PC-3 (cell line): ENCODE data around the gene MAP3K7CL.
A peak's percentile ranks its signal among the peaks of the same experiment; 100 is the strongest.

ENCODE experiments used
- EZH2phosphoT487 ChIP-seq: fragments of 300-600 bp; sonication (generic); IDR thresholded peaks from 2 replicates; pipeline ENCODE4 v1.6.1; 2018; ENCODE audit warnings: mild to moderate bottlenecking, antibody characterized with exemption, low read length, borderline replicate concordance
- TF ChIP-seq, protein P1 (sequence below): fragments of 300-600 bp; sonication (generic); conservative IDR thresholded peaks from 2 replicates; pipeline ENCODE4 v1.5.1; 2017; ENCODE audit warnings: antibody characterized with exemption, low read depth, mild to moderate bottlenecking, low read length

DNA sequence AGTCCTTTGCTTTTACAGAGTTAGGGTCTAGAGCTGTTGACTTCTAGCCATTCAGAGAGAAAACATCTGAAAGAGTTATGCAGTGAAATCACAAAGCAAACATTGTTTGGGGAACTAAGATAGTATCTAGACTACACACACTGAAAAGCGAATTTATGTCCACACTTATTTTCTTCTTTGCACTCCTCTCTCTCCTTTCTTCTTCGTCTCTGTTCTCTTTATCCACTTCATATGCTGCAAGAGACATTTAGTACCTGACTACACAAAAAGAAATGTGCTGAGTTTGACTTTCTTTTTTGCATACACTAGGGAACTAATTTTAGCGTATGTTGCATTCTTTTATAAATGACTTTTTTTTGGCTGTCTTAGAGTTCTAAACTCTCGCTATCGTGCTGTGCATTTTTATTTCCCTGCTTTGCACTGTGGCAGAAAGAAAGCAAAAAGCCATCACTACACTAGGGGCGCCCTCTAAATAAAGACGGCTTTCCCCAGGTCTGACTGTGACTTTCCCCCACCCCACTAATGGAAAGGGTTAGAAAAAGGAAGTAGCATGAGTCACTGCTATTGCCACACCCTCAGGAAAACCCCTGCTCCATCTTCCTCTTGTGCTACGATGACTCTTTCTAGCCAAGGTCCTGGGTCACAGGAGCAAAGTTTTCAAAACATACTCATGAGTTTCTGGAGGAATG is 65.7 kb downstream of the MAP3K7CL start:
- no peak for TF ChIP-seq EZH2phosphoT487
- TF ChIP-seq, protein P1, sequence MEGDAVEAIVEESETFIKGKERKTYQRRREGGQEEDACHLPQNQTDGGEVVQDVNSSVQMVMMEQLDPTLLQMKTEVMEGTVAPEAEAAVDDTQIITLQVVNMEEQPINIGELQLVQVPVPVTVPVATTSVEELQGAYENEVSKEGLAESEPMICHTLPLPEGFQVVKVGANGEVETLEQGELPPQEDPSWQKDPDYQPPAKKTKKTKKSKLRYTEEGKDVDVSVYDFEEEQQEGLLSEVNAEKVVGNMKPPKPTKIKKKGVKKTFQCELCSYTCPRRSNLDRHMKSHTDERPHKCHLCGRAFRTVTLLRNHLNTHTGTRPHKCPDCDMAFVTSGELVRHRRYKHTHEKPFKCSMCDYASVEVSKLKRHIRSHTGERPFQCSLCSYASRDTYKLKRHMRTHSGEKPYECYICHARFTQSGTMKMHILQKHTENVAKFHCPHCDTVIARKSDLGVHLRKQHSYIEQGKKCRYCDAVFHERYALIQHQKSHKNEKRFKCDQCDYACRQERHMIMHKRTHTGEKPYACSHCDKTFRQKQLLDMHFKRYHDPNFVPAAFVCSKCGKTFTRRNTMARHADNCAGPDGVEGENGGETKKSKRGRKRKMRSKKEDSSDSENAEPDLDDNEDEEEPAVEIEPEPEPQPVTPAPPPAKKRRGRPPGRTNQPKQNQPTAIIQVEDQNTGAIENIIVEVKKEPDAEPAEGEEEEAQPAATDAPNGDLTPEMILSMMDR: peak; percentile 81
